Measurements from ENCODE around the gene GATA3. TPM values are rescaled to one million over a fixed set of nuclear protein-coding genes. Genes with fewer than 3 reads are reported as not detected.

The GATA3 gene
- total RNA-seq, 1 donor from 2014 or later = 63.6 TPM

DNA sequence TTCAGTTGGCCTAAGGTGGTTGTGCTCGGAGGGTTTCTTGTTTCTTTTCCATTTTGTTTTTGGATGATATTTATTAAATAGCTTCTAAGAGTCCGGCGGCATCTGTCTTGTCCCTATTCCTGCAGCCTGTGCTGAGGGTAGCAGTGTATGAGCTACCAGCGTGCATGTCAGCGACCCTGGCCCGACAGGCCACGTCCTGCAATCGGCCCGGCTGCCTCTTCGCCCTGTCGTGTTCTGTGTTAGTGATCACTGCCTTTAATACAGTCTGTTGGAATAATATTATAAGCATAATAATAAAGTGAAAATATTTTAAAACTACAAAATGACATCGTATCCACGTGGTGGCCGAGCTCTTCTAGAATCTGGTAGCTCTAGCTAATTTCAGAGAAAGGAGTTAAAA, 20.4 kb downstream of the GATA3 start:
- peak overlapping the region; percentile 23 for H3K27ac Mint-ChIP-seq
- no peak overlapping the region for H3K4me3 Mint-ChIP-seq
- peaks cover 48% of the 10 kb centered on the region for H3K36me3 Mint-ChIP-seq
- H3K4me1 Mint-ChIP-seq = peaks cover 11% of the 10 kb centered on the region
- H3K9me3 Mint-ChIP-seq = no peaks in the 10 kb centered on the region
- H3K27me3 Mint-ChIP-seq (ENCODE audit: low read depth) = no peaks in the 10 kb centered on the region
- TF ChIP-seq, protein P1, sequence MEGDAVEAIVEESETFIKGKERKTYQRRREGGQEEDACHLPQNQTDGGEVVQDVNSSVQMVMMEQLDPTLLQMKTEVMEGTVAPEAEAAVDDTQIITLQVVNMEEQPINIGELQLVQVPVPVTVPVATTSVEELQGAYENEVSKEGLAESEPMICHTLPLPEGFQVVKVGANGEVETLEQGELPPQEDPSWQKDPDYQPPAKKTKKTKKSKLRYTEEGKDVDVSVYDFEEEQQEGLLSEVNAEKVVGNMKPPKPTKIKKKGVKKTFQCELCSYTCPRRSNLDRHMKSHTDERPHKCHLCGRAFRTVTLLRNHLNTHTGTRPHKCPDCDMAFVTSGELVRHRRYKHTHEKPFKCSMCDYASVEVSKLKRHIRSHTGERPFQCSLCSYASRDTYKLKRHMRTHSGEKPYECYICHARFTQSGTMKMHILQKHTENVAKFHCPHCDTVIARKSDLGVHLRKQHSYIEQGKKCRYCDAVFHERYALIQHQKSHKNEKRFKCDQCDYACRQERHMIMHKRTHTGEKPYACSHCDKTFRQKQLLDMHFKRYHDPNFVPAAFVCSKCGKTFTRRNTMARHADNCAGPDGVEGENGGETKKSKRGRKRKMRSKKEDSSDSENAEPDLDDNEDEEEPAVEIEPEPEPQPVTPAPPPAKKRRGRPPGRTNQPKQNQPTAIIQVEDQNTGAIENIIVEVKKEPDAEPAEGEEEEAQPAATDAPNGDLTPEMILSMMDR (IDR thresholded peaks at IDR 0.05; ENCODE audit: unreplicated experiment) = no peak
- DNase-seq (ENCODE audit: low spot score in 2 of 2, unreplicated experiment in 2 of 2) = no peak

DNA sequence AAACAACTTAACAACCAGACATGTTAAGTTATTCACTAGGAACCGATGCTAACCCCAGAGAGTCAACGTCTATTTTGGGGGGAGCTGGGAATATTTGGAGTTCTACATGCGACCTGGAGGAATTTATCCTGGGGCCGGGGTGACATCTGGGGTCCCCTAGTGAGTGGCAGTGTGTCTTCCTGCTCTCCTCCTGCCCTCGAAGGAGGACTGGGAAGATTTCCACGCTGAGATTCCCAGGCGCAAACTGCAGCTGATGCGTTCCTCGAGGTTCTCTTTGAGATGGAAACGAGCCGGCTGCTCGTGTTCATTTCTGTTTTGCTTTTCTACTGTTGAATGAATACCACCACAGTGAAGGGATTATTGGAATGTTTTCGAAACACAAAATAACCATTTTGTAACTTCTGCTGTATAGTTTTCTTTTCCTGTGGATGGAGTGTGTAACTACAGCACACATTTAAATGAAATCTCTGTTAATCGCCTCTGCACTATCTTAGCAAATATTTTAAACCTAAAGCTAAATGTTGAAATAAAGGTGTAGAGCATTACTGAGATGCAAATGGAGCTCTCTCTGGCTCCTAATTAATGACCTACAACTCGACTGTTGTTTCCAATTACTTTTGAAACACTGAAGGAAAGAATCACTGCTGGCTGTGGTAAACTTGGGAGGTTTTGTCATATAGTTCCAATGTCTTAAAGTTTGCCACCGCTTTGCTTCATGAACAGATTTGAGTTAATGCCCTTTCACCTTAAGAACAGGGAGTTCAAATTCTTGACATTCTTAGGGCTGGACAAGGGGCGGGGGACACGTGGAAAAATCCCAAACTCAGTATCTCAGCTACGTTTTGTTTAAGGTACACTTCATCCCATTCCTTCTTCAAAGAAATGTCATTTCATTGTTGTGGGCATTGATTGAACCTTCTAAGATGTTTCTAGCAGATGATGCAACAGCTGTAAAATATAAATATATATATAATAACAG, 21.1 kb downstream of the GATA3 start:
- no peaks in the 10 kb centered on the region for H3K27me3 Mint-ChIP-seq (ENCODE audit: low read depth)
- TF ChIP-seq, protein P1 (IDR thresholded peaks at IDR 0.05; ENCODE audit: unreplicated experiment) = peak; percentile 41
- no peak for DNase-seq (ENCODE audit: low spot score in 2 of 2, unreplicated experiment in 2 of 2)

DNA sequence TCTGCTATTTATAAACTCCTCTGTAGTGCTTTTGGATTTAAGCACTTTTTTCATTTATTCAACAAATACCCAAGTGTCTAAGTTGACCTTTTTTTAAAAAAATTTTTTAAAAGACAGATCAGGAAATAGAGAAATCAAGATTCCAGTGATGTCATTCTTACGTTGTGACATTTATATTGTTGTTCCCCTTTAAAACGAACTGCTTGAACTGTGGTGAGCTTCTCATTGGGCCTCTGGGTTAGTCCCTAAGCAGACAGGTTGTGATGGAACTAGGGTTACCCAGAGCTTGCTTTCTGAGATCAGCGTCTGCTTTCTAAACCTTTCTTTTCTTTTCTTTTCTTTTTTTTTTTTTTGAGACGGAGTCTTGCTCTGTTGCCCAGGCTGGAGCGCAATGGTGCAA, 22.4 kb downstream of the GATA3 start:
- TF ChIP-seq, protein P1 (IDR thresholded peaks at IDR 0.05; ENCODE audit: unreplicated experiment) = no peak
- Mint-ChIP-seq H3K36me3 (peaks cover 42% of the 10 kb centered on the region), H3K9me3 (no peaks in the 10 kb centered on the region), H3K27ac (no peak overlapping the region), H3K4me3 (no peak overlapping the region), H3K27me3 (ENCODE audit: low read depth) (no peaks in the 10 kb centered on the region), H3K4me1 (peaks cover 4% of the 10 kb centered on the region)
- no peak for DNase-seq (ENCODE audit: low spot score in 2 of 2, unreplicated experiment in 2 of 2)

More for the DNA sequence above, 21.1 kb downstream of the GATA3 start:
- H3K4me1 Mint-ChIP-seq = peaks cover 11% of the 10 kb centered on the region
- H3K27ac Mint-ChIP-seq = no peak overlapping the region
- H3K9me3 Mint-ChIP-seq = no peaks in the 10 kb centered on the region
- H3K36me3 Mint-ChIP-seq = peaks cover 43% of the 10 kb centered on the region
- H3K4me3 Mint-ChIP-seq = no peak overlapping the region

DNA sequence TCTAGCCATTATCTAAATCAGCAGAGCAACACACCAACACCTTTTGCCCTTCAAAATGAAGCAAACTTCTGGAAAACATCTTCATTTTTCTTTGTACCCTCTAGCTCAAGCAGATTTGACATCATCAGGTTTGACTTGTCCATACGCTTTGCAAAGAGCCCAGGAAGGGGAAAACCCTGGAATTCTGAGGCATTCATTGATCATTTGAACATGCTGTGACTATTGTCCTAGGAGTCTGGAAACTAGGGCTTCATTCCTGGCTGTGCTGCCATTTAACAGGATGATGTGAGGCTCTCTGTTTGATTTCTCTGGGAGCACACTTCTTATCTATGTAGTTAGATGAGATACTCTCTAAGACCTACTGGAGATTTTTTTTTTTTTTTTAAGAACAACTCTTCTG, 23.5 kb downstream of the GATA3 start:
- no peaks in the 10 kb centered on the region for H3K4me1 Mint-ChIP-seq
- no peak overlapping the region for H3K27ac Mint-ChIP-seq
- peaks cover 40% of the 10 kb centered on the region for H3K36me3 Mint-ChIP-seq
- TF ChIP-seq, protein P1 (IDR thresholded peaks at IDR 0.05; ENCODE audit: unreplicated experiment) = no peak
- no peak for DNase-seq (ENCODE audit: low spot score in 2 of 2, unreplicated experiment in 2 of 2)
- no peak overlapping the region for H3K4me3 Mint-ChIP-seq
- no peaks in the 10 kb centered on the region for H3K9me3 Mint-ChIP-seq
- H3K27me3 Mint-ChIP-seq (ENCODE audit: low read depth) = no peaks in the 10 kb centered on the region

DNA sequence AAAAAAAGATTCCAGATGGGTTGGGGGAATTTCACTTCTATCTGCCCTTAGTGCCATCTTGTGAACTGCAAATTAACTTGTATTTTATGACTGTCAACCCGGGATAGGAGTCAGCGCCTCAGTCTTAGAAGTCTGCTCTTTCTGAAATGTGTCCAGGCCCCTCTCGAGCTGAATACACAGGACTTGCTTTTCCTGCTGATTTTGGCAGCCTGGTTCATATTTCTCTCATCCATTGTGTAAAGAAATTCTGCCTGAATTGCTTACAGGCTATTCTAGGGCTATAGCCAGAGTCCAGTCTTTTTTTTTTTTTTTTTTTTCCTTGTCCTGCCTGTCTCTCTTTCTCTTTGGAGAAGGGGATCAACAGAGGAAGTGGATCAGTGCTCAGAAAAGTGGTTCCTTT, 24.6 kb downstream of the GATA3 start:
- DNase-seq (ENCODE audit: low spot score in 2 of 2, unreplicated experiment in 2 of 2) = no peak
- H3K4me1 Mint-ChIP-seq = no peaks in the 10 kb centered on the region
- H3K4me3 Mint-ChIP-seq = no peak overlapping the region
- no peak overlapping the region for H3K27ac Mint-ChIP-seq
- no peaks in the 10 kb centered on the region for H3K27me3 Mint-ChIP-seq (ENCODE audit: low read depth)
- TF ChIP-seq, protein P1 (IDR thresholded peaks at IDR 0.05; ENCODE audit: unreplicated experiment) = no peak
- H3K36me3 Mint-ChIP-seq = peaks cover 31% of the 10 kb centered on the region
- no peaks in the 10 kb centered on the region for H3K9me3 Mint-ChIP-seq
